SK-N-SH treated with all-trans-retinoic acid at 6 μM for 48 hours (cell line): Measurements from ENCODE around the gene GOLT1B.

Experiments
- ATAC-seq: fragments of 200-7000 bp; cut with Tn5 transposase; 3 replicates; pipeline ENCODE4 v1.9.1; 2020; ENCODE audit warnings: mild to moderate bottlenecking, moderate library complexity
- ARNTL ChIP-seq: fragments of 450-650 bp; formaldehyde crosslinking; IDR thresholded peaks from 2 replicates; pipeline ENCODE4 v1.5.0; 2020; ENCODE audit warnings: low read depth, mild to moderate bottlenecking, moderate library complexity, borderline replicate concordance
- CREB5 ChIP-seq: fragments of 250-450 bp; sonication (Bioruptor Pico); IDR thresholded peaks from 2 replicates; pipeline ENCODE4 v1.5.1; 2020; ENCODE audit warnings: low read depth, mild to moderate bottlenecking, moderate library complexity
- CSDC2 ChIP-seq: fragments of 250-450 bp; sonication (Bioruptor Pico); IDR thresholded peaks from 2 replicates; pipeline ENCODE4 v1.5.0; 2020; ENCODE audit warnings: mild to moderate bottlenecking, moderate library complexity
- CSRNP3 ChIP-seq: fragments of 250-450 bp; sonication (Bioruptor Pico); IDR thresholded peaks from 2 replicates; pipeline ENCODE4 v1.5.1; 2021; ENCODE audit warnings: mild to moderate bottlenecking, moderate library complexity
- OSR1 ChIP-seq: fragments of 250-450 bp; sonication (Bioruptor Pico); IDR thresholded peaks from 2 replicates; pipeline ENCODE4 v1.8.0; 2022; ENCODE audit warnings: moderate library complexity, mild to moderate bottlenecking, inconsistent platforms
- PATZ1 ChIP-seq: fragments of 250-450 bp; sonication (Bioruptor Pico); IDR thresholded peaks from 2 replicates; pipeline ENCODE4 v1.8.0; 2020; ENCODE audit warnings: mild to moderate bottlenecking, moderate library complexity, borderline replicate concordance
- POU6F1 ChIP-seq: fragments of 250-450 bp; sonication (Bioruptor Pico); IDR thresholded peaks from 2 replicates; pipeline ENCODE4 v1.8.0; 2021; ENCODE audit warnings: low read depth, mild to moderate bottlenecking, moderate library complexity, borderline replicate concordance
- PPARA ChIP-seq: fragments of 250-450 bp; sonication (Bioruptor Pico); IDR thresholded peaks from 2 replicates; pipeline ENCODE4 v1.5.0; 2020; ENCODE audit warnings: mild to moderate bottlenecking, borderline replicate concordance
- RARB ChIP-seq: fragments of 250-450 bp; sonication (Bioruptor Pico); IDR thresholded peaks from 2 replicates; pipeline ENCODE4 v1.8.0; 2021; ENCODE audit warnings: mild to moderate bottlenecking, moderate library complexity
- SNAI2 ChIP-seq: fragments of 250-450 bp; sonication (Bioruptor Pico); IDR thresholded peaks from 2 replicates; pipeline ENCODE4 v1.5.0; 2020; ENCODE audit warnings: mild to moderate bottlenecking, moderate library complexity
- TSHZ2 ChIP-seq: fragments of 250-450 bp; sonication (Bioruptor Pico); IDR thresholded peaks from 2 replicates; pipeline ENCODE4 v1.5.0; 2020; ENCODE audit warnings: mild to moderate bottlenecking, moderate library complexity
- ZFP3 ChIP-seq: fragments of 250-450 bp; sonication (Bioruptor Pico); IDR thresholded peaks from 2 replicates; pipeline ENCODE4 v1.5.0; 2020; ENCODE audit warnings: mild to moderate bottlenecking, moderate library complexity
- ZFP30 ChIP-seq: fragments of 450-650 bp; formaldehyde crosslinking; IDR thresholded peaks from 2 replicates; pipeline ENCODE4 v1.5.0; 2022; ENCODE audit warnings: mild to moderate bottlenecking, moderate library complexity
- ZNF70 ChIP-seq: fragments of 450-650 bp; formaldehyde crosslinking; IDR thresholded peaks from 2 replicates; pipeline ENCODE4 v1.5.0; 2020; ENCODE audit warnings: mild to moderate bottlenecking, moderate library complexity
- ZNF8 ChIP-seq: fragments of 450-650 bp; formaldehyde crosslinking; IDR thresholded peaks from 2 replicates; pipeline ENCODE4 v1.5.0; 2020; ENCODE audit warnings: mild to moderate bottlenecking, moderate library complexity

Gene GOLT1B

GRCh38 chr12:21501258-21502163, at the start of gene GOLT1B, which contains the start of gene RECQL:
Gene GOLT1B (plus strand): TSS chr12:21501789. CDS start chr12:21501924, 135 bp downstream.
Gene RECQL (minus strand): TSS chr12:21501635. CDS start chr12:21499570, 2,065 bp downstream.
- TF ChIP-seq ARNTL (CRISPR knock-in tag) (no peak), ZFP3 (CRISPR knock-in tag) (no peak), ZNF8 (CRISPR knock-in tag) (no peak), POU6F1 (CRISPR knock-in tag) (no peak), CREB5 (no peak), PATZ1 (CRISPR knock-in tag) (no peak)
- ATAC-seq = peak; percentile 97

- TF ChIP-seq SNAI2 (no peak), CREB5 (no peak), RARB (CRISPR knock-in tag) (no peak), ZNF70 (no peak), PPARA (CRISPR knock-in tag) (no peak), OSR1 (no peak), CSDC2 (CRISPR knock-in tag) (no peak), ZFP3 (CRISPR knock-in tag) (no peak), ZFP30 (no peak), CSRNP3 (no peak)
- no peak for ATAC-seq
These were observed 48.2 kb upstream of the GOLT1B start for GRCh38 chr12:21453312-21453852.

GRCh38 chr12:21456291-21456780, 45.3 kb upstream of the GOLT1B start:
- no peak for TF ChIP-seq OSR1
- TF ChIP-seq TSHZ2 = no peak
- no peak for TF ChIP-seq CSDC2 (CRISPR knock-in tag)
- TF ChIP-seq CSRNP3 = no peak
- no peak for ATAC-seq
